Lower lobe of right lung (tissue), 2 donors: ENCODE measurements around the gene BUD13. TPM values are rescaled to one million over a fixed set of nuclear protein-coding genes. Genes with fewer than 3 reads are reported as not detected.

Experiments used
- ATAC-seq, 2 donors: fragments of 200-7000 bp; cut with Tn5 transposase; one replicate each; pipeline ENCODE4 v1.9.1; 2020 to 2022; ENCODE audit warnings: mild to moderate bottlenecking in 2 of 2, moderate library complexity in 2 of 2
- DNase-seq: peaks from one replicate; pipeline ENCODE4 v3.0.0-alpha.2; 2020
- H3K27ac ChIP-seq: fragments of 200-600 bp; one replicate; pipeline ENCODE4 v1.8.0; 2022
- H3K27me3 ChIP-seq: fragments of 200-600 bp; one replicate; pipeline ENCODE4 v1.8.0; 2022; ENCODE audit warnings: low read depth
- H3K36me3 ChIP-seq: fragments of 200-600 bp; one replicate; pipeline ENCODE4 v1.8.0; 2022; ENCODE audit warnings: mild to moderate bottlenecking
- H3K4me1 ChIP-seq: fragments of 200-600 bp; one replicate; pipeline ENCODE4 v1.8.0; 2022
- H3K4me3 ChIP-seq: fragments of 200-600 bp; one replicate; pipeline ENCODE4 v1.8.0; 2022; ENCODE audit warnings: mild to moderate bottlenecking
- H3K9me3 ChIP-seq: fragments of 200-600 bp; one replicate; pipeline ENCODE4 v1.8.0; 2022
- intact Hi-C: fragments of 100-400 bp; cut with DNase I; formaldehyde crosslinking; loops from one replicate; pipeline ENCODE4 v1.11.0; 2022
- total RNA-seq: library from RNA; stranded (reverse); fragmentation: NEBNext Ultra II Directional; extraction: Animal tissue kit (Norgen Biotek cat#: 25700); gene quantifications from one replicate; pipeline ENCODE4 v1.2.1, GENCODE V29; 2021
- TF ChIP-seq, protein P1 (sequence below): fragments of 200-600 bp; IDR thresholded peaks from one replicate; pipeline ENCODE4 v1.8.0; 2022; ENCODE audit warnings: antibody characterized with exemption, mild to moderate bottlenecking
- donor health status: DM: no; HTN: yes; CAD: no; lungs with severe emphysema.

Gene BUD13
- total RNA-seq, 1 donor from 2014 or later, result 15.8 TPM

DNA sequence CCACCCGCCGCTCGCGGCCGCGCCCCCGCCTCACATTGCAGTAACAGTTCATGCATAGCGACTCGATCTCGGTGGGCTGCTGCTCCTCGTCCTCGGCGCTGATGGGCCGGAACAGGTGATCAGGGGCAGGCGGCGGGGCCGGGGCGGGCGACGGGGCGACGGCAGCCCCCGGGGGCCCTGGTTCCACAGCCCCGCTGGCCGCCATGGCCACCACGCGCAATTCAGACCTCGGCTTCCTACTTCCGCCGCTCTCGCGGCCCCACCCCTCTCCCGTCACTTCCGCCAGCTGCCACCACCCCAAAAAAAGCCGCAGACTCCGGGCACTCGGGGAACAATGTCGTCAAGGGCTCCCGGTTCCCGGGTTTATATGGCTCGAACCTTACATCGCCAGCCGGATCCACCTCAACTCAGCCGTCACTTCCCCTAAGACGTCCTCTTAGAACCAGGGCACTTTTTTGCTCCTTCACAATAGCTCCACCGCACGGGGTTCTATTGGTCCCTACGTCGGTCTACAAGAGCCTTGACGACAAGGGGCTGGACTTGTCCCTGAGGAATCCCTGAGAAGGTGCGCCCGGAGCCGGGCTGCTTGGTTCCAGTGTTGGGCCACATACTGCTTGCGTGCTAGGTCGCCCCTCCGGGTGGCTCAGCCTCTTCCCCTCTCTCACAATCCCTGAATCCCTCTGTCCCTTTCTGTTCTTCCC lies 15.1 kb upstream of the BUD13 start, which contains the start of gene ZPR1:
TSS of gene ZPR1 (minus strand) at position 238 of the 701 bp plus-strand sequence. CDS start at position 205, 33 bp downstream.
- TF ChIP-seq, protein P1, sequence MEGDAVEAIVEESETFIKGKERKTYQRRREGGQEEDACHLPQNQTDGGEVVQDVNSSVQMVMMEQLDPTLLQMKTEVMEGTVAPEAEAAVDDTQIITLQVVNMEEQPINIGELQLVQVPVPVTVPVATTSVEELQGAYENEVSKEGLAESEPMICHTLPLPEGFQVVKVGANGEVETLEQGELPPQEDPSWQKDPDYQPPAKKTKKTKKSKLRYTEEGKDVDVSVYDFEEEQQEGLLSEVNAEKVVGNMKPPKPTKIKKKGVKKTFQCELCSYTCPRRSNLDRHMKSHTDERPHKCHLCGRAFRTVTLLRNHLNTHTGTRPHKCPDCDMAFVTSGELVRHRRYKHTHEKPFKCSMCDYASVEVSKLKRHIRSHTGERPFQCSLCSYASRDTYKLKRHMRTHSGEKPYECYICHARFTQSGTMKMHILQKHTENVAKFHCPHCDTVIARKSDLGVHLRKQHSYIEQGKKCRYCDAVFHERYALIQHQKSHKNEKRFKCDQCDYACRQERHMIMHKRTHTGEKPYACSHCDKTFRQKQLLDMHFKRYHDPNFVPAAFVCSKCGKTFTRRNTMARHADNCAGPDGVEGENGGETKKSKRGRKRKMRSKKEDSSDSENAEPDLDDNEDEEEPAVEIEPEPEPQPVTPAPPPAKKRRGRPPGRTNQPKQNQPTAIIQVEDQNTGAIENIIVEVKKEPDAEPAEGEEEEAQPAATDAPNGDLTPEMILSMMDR, result no peak
- intact Hi-C loops, result no loop called here
- peak; percentile 93 for DNase-seq
- peak within 1 kb of the TSS; percentile 94 for H3K4me3 ChIP-seq
- H3K27ac ChIP-seq, result peak within 1 kb of the TSS; percentile 94
- H3K27me3 ChIP-seq, result no peaks in the 10 kb centered on the region
- no peaks in the 10 kb centered on the region for H3K9me3 ChIP-seq
- ATAC-seq, result peak; percentile 91 to 96
- peaks cover 39% of the 10 kb centered on the region for H3K36me3 ChIP-seq
- H3K4me1 ChIP-seq, result peaks cover 31% of the 10 kb centered on the region

DNA sequence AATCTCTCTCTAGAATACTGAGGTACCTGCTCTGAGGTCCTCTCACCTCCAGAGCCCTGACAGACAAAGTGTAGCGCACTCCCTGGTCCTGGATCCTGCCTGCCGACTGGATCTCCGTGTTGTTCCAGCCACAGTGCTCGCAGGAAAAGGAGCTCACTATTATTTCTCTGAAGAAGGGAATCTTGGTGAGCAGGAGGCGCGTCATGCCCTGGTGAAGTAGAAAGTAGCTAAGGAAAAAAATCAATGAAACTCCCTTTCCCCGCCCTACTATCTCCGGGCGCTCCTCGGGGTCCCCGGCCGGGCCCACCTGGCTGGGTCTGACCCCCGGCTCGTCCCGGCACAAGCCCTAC lies 14.6 kb upstream of the BUD13 start:
- DNase-seq (no peak), ATAC-seq (peak in 1 of 2 donors; percentile 2)
- Histone ChIP-seq H3K36me3 (peaks cover 44% of the 10 kb centered on the region), H3K4me1 (peaks cover 31% of the 10 kb centered on the region), H3K4me3 (peak overlapping the region; percentile 94), H3K27me3 (no peaks in the 10 kb centered on the region), H3K9me3 (no peaks in the 10 kb centered on the region), H3K27ac (peak overlapping the region; percentile 94)
- TF ChIP-seq, protein P1, result no peak
- intact Hi-C loops, result no loop called here

DNA sequence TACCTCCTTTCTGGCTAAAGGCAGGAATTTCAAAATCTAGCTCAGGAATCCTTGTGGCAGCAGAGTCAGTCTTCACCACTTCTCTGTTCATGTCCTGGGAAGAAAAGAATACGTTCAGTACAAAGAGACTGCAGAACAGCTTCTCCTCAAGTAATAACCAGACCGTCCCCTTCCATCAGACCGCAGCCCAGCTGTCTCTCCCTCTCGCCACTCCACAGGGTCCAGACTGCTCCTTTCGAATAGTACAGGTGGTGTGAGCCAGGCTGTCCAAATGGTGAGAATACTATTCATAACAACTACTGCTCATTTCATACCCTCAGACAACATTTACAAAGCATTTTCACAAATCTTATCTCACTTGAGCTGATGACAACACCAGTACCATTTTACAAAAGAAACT lies 14.2 kb upstream of the BUD13 start:
- Histone ChIP-seq H3K4me3 (peak overlapping the region; percentile 94), H3K36me3 (peaks cover 48% of the 10 kb centered on the region), H3K9me3 (no peaks in the 10 kb centered on the region), H3K27ac (peak overlapping the region; percentile 94), H3K27me3 (no peaks in the 10 kb centered on the region), H3K4me1 (peaks cover 31% of the 10 kb centered on the region)
- intact Hi-C loops, result no loop called here
- no peak for ATAC-seq
- DNase-seq, result no peak
- TF ChIP-seq, protein P1, result no peak

DNA sequence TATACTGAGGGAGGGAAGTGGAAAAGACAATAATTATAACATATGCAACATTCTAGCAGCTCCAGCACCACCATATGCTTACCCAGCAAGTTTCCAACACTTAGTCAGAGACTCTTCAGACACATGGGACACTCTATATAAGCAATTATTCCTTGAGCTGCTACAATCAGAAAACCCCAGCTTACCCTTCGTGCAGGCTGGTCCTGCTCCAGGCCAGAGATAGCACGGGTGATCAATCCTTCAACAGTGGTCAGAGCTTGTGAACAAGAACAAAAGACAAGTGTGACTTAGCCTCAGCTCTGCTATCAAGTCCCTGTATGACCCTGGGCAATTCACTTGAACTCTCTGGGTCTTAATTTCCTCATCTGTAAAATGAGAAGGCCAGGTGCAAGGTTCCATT lies 13.5 kb upstream of the BUD13 start:
- TF ChIP-seq, protein P1, result no peak
- H3K4me1 ChIP-seq, result peaks cover 26% of the 10 kb centered on the region
- H3K4me3 ChIP-seq, result peak overlapping the region; percentile 94
- peaks cover 55% of the 10 kb centered on the region for H3K36me3 ChIP-seq
- ATAC-seq (no peak), DNase-seq (no peak)
- H3K27me3 ChIP-seq, result no peaks in the 10 kb centered on the region
- no peak overlapping the region for H3K27ac ChIP-seq
- intact Hi-C loops, result no loop called here
- no peaks in the 10 kb centered on the region for H3K9me3 ChIP-seq

DNA sequence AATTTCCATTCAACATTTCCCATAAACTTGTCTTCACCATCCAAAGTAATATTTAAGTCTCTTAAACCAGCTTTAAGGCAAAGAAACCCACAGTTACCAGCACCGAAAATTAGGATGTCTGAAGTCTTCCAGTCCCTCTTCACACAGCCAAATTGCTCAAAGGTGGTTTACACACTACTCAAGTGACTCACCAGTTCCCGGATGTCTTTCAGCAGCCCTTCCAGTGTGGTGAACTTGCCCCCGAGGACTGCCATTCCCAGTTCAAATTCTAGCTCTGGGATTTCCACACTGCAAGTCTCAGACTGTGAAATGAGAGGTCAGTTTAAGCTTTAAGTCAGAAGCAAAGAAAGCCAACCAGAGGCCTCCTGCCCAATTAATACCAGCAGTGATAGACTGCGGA lies 9.9 kb upstream of the BUD13 start:
- Histone ChIP-seq H3K4me1 (peaks cover 12% of the 10 kb centered on the region), H3K27me3 (no peaks in the 10 kb centered on the region), H3K27ac (no peak overlapping the region), H3K4me3 (no peak overlapping the region), H3K36me3 (peaks cover 91% of the 10 kb centered on the region), H3K9me3 (no peaks in the 10 kb centered on the region)
- TF ChIP-seq, protein P1, result no peak
- DNase-seq (no peak), ATAC-seq (no peak)
- intact Hi-C loops, result no loop called here
